ENCODE data around the gene RTN4. TPM values are rescaled to one million over a fixed set of nuclear protein-coding genes. Genes with fewer than 3 reads are reported as not detected.

RTN4 gene
- total RNA-seq, 1 experiment from 2014 or later, result 513 TPM

GRCh38 chr2:55052129-55053061 is 2.1 kb upstream of the RTN4 start:
- H3K4me3 ChIP-seq (ENCODE audit: low read depth in 2 of 2, low read length in 2 of 2), result peak overlapping the region; percentile 65 to 72; a peak in 3 of 4 replicates
- ChIA-PET POLR2A (no interaction called here), CTCF (no interaction called here)
- no peak for ATAC-seq
- peaks cover 10% of the 10 kb centered on the region for H3K4me1 ChIP-seq (ENCODE audit: control insufficient read depth, insufficient read depth, low read length)
- BruUV-seq (replicated peaks), result no TSS peak
- in situ Hi-C loops (cut with HindIII; ENCODE audit: low pct_unique_long_range_greater_than_20kb, low sequenced_read_pairs) (no loop called here), intact Hi-C loops (cut with micrococcal nuclease; ENCODE audit: unreplicated experiment) (loop anchor here (5.0 kb wide), 1 partner anchor 55 kb away; no protein-coding TSS in a partner anchor)
- TF ChIP-seq TCF7L2 (IDR thresholded peaks at IDR 0.05; ENCODE audit: low read depth, low read length) (no peak), REST (IDR thresholded peaks at IDR 0.05; ENCODE audit: insufficient read depth in 1 of 2, low read depth in 2 of 2, low read length in 1 of 2) (no peak), SIN3A (IDR thresholded peaks at IDR 0.05; ENCODE audit: borderline replicate concordance, insufficient read depth, low read depth, low read length) (no peak), POLR2AphosphoS5 (IDR thresholded peaks at IDR 0.05; ENCODE audit: low read depth, low read length) (no peak), CTCF (IDR thresholded peaks at IDR 0.05) (no peak)
- no peak for DNase-seq (ENCODE audit: low read depth, low spot score)
- H3K36me3 ChIP-seq (ENCODE audit: control insufficient read depth, insufficient read depth, low read length), result peaks cover 6% of the 10 kb centered on the region
- H3K9me3 ChIP-seq (ENCODE audit: control insufficient read depth, insufficient read depth, low read depth, low read length), result no peaks in the 10 kb centered on the region
- H3K27ac ChIP-seq (ENCODE audit: low read length), result peak overlapping the region; percentile 100
- no peaks in the 10 kb centered on the region for H3K27me3 ChIP-seq (ENCODE audit: control insufficient read depth, insufficient read depth, low read length)

- CTCF ChIA-PET, result interaction anchor here (1.6 kb wide), 1 partner anchor 151 kb away, joined by 7 read pairs; no protein-coding TSS in a partner anchor
- intact Hi-C loops (cut with micrococcal nuclease; ENCODE audit: unreplicated experiment) (loop anchor here (5.0 kb wide), 1 partner anchor 56 kb away; no protein-coding TSS in a partner anchor), in situ Hi-C loops (cut with HindIII; ENCODE audit: low pct_unique_long_range_greater_than_20kb, low sequenced_read_pairs) (no loop called here)
- POLR2A ChIA-PET, result interaction anchor here (0.6 to 1.2 kb wide), 15 partner anchors 10 to 207 kb away, joined by 3 to 7 read pairs (median 3); no protein-coding TSS in a partner anchor
- Histone ChIP-seq H3K4me1 (ENCODE audit: control insufficient read depth, insufficient read depth, low read length) (peaks cover 19% of the 10 kb centered on the region), H3K36me3 (ENCODE audit: control insufficient read depth, insufficient read depth, low read length) (peaks cover 6% of the 10 kb centered on the region), H3K4me3 (ENCODE audit: low read depth in 2 of 2, low read length in 2 of 2) (peak overlapping the region; percentile 65 to 72), H3K27ac (ENCODE audit: low read length) (peak overlapping the region; percentile 100), H3K9me3 (ENCODE audit: control insufficient read depth, insufficient read depth, low read depth, low read length) (no peaks in the 10 kb centered on the region), H3K27me3 (ENCODE audit: control insufficient read depth, insufficient read depth, low read length) (no peaks in the 10 kb centered on the region)
- DNase-seq (ENCODE audit: low read depth, low spot score) (peak; percentile 98), ATAC-seq (peak; percentile 27)
- BruUV-seq (replicated peaks), result TSS peak; percentile 93
- TF ChIP-seq POLR2AphosphoS5 (IDR thresholded peaks at IDR 0.05; ENCODE audit: low read depth, low read length) (peak; percentile 64), CTCF (IDR thresholded peaks at IDR 0.05) (no peak), SIN3A (IDR thresholded peaks at IDR 0.05; ENCODE audit: borderline replicate concordance, insufficient read depth, low read depth, low read length) (0 out of 2 replicates have a peak, but pooled peaks have one; percentile 33)
Observed at GRCh38 chr2:55051026-55051866, 995 bp upstream of the RTN4 start.

Data from Panc1 (cell line).